PC-3 (cell line): ENCODE data around the gene ARL17A.
"Not testable (repeated sequence)": the region's sequence is repeated elsewhere in the genome, so short reads cannot be mapped to it uniquely, and the experiment has no call there.

Experiments used
- EZH2 ChIP-seq: fragments of 300-600 bp; sonication (generic); IDR thresholded peaks from one replicate; pipeline ENCODE4 v1.6.1; 2017; ENCODE audit warnings: antibody characterized with exemption, mild to moderate bottlenecking, low read length; ENCODE audit not compliant: unreplicated experiment
- EZH2phosphoT487 ChIP-seq: fragments of 300-600 bp; sonication (generic); IDR thresholded peaks from 2 replicates; pipeline ENCODE4 v1.6.1; 2018; ENCODE audit warnings: mild to moderate bottlenecking, antibody characterized with exemption, low read length, borderline replicate concordance
- TF ChIP-seq, protein P1 (sequence below): fragments of 300-600 bp; sonication (generic); conservative IDR thresholded peaks from 2 replicates; pipeline ENCODE4 v1.5.1; 2017; ENCODE audit warnings: antibody characterized with exemption, low read depth, mild to moderate bottlenecking, low read length

DNA sequence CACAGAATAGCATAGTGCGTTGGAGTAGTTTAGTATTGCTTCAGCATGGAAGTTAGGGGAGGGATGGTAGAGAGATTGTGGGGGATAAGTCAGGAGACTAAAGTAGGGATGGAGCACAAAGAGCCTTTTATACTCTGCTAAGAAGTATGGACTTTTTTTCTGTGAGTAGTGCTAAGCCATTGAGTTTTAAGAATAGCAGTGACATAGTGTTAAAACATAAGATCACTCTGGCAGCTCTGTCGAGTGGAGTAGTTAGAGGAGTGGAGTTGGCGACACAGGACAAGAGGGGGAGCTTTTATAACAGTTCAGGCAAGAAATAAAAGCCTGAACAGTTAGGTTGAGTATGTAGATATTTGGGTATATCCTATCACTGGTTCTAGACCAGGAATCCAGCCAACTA lies 100.7 kb downstream of the ARL17A start:
- TF ChIP-seq, protein P1, sequence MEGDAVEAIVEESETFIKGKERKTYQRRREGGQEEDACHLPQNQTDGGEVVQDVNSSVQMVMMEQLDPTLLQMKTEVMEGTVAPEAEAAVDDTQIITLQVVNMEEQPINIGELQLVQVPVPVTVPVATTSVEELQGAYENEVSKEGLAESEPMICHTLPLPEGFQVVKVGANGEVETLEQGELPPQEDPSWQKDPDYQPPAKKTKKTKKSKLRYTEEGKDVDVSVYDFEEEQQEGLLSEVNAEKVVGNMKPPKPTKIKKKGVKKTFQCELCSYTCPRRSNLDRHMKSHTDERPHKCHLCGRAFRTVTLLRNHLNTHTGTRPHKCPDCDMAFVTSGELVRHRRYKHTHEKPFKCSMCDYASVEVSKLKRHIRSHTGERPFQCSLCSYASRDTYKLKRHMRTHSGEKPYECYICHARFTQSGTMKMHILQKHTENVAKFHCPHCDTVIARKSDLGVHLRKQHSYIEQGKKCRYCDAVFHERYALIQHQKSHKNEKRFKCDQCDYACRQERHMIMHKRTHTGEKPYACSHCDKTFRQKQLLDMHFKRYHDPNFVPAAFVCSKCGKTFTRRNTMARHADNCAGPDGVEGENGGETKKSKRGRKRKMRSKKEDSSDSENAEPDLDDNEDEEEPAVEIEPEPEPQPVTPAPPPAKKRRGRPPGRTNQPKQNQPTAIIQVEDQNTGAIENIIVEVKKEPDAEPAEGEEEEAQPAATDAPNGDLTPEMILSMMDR: not testable (repeated sequence)
- TF ChIP-seq EZH2, EZH2phosphoT487: not testable (repeated sequence)
